AG08396 (cell line): ENCODE data around the gene RAD51B.

Experiments
- DNase-seq: peaks from one replicate; pipeline ENCODE4 v3.0.0; 2012; ENCODE audit warnings: low spot score, mixed read lengths

RAD51B gene

GRCh38 chr14:68386950-68387779, 567.6 kb downstream of the RAD51B start:
- no peak for DNase-seq

- no peak for DNase-seq
These were observed 570.4 kb downstream of the RAD51B start for GRCh38 chr14:68389943-68390342.

GRCh38 chr14:68390741-68391140, 571.2 kb downstream of the RAD51B start:
- no peak for DNase-seq

GRCh38 chr14:68391311-68392014, 571.9 kb downstream of the RAD51B start:
- peak; percentile 48 for DNase-seq

GRCh38 chr14:68392393-68393141, 573.0 kb downstream of the RAD51B start:
- no peak for DNase-seq

- DNase-seq: no peak
These were observed 573.7 kb downstream of the RAD51B start for GRCh38 chr14:68393259-68393658.

- no peak for DNase-seq
These were observed 574.7 kb downstream of the RAD51B start for GRCh38 chr14:68394118-68394763.

GRCh38 chr14:68394764-68395143, 575.2 kb downstream of the RAD51B start:
- DNase-seq: no peak

- DNase-seq: peak; percentile 33
These were observed 576.0 kb downstream of the RAD51B start for GRCh38 chr14:68395604-68396003.

- no peak for DNase-seq
These were observed 576.9 kb downstream of the RAD51B start for GRCh38 chr14:68396461-68396860.

- no peak for DNase-seq
These were observed 577.8 kb downstream of the RAD51B start for GRCh38 chr14:68397371-68397811.

- DNase-seq: no peak
These were observed 578.2 kb downstream of the RAD51B start for GRCh38 chr14:68397822-68398221.

- no peak for DNase-seq
These were observed 578.8 kb downstream of the RAD51B start for GRCh38 chr14:68398370-68398769.

- DNase-seq: no peak
These were observed 580.4 kb downstream of the RAD51B start for GRCh38 chr14:68399971-68400370.

- no peak for DNase-seq
These were observed 581.7 kb downstream of the RAD51B start for GRCh38 chr14:68401317-68401716.

GRCh38 chr14:68401855-68402254, 582.3 kb downstream of the RAD51B start:
- no peak for DNase-seq

GRCh38 chr14:68402525-68403101, 583.0 kb downstream of the RAD51B start:
- DNase-seq: no peak

- DNase-seq: no peak
These were observed 583.9 kb downstream of the RAD51B start for GRCh38 chr14:68403191-68404145.

GRCh38 chr14:68404146-68404527, 584.6 kb downstream of the RAD51B start:
- DNase-seq: no peak

- DNase-seq: no peak
These were observed 585.1 kb downstream of the RAD51B start for GRCh38 chr14:68404652-68405183.
